GM19240 (cell line): ENCODE results near the gene DCTPP1.
"Not testable (repeated sequence)": the region's sequence is repeated elsewhere in the genome, so short reads cannot be mapped to it uniquely, and the experiment has no call there.

Experiments used
- DNase-seq: peaks from one replicate; pipeline ENCODE4 v3.0.0; 2011; ENCODE audit warnings: low spot score; ENCODE audit not compliant: insufficient read length

DCTPP1 gene

GRCh38 chr16:30414159-30414558 is 15.7 kb downstream of the DCTPP1 start:
- no peak for DNase-seq

GRCh38 chr16:30413112-30413806 is 16.6 kb downstream of the DCTPP1 start:
- no peak for DNase-seq

- DNase-seq = peak; percentile 79
These were observed 20.4 kb downstream of the DCTPP1 start for GRCh38 chr16:30409125-30410060.

GRCh38 chr16:30407804-30408534 is 21.9 kb downstream of the DCTPP1 start:
- no peak for DNase-seq

GRCh38 chr16:30407102-30407803 is 22.6 kb downstream of the DCTPP1 start, which contains the start of gene ZNF771:
ZNF771 (plus strand) TSS chr16:30407606; CDS start chr16:30408054, 448 bp downstream.
- DNase-seq = peak; percentile 69

GRCh38 chr16:30406795-30407101 is 23.1 kb downstream of the DCTPP1 start:
- no peak for DNase-seq

GRCh38 chr16:30401768-30402425 is 27.9 kb downstream of the DCTPP1 start:
- DNase-seq = no peak

GRCh38 chr16:30399435-30400186 is 30.2 kb downstream of the DCTPP1 start:
- no peak for DNase-seq

GRCh38 chr16:30398661-30399434 is 31.0 kb downstream of the DCTPP1 start:
- DNase-seq = no peak

- no peak for DNase-seq
These were observed 31.8 kb downstream of the DCTPP1 start for GRCh38 chr16:30397776-30398660.

GRCh38 chr16:30397056-30397455 is 32.8 kb downstream of the DCTPP1 start:
- DNase-seq = no peak

GRCh38 chr16:30396627-30397026 is 33.2 kb downstream of the DCTPP1 start:
- DNase-seq = not testable (repeated sequence)

GRCh38 chr16:30395992-30396585 is 33.7 kb downstream of the DCTPP1 start:
- DNase-seq = no peak

- DNase-seq = no peak
These were observed 34.5 kb downstream of the DCTPP1 start, which contains the start of gene ZNF48 for GRCh38 chr16:30395155-30395991. ZNF48 (plus strand) TSS chr16:30395420; CDS start chr16:30395795, 375 bp downstream.

- DNase-seq = no peak
These were observed 35.2 kb downstream of the DCTPP1 start for GRCh38 chr16:30394592-30395154.

- no peak for DNase-seq
These were observed 46.3 kb downstream of the DCTPP1 start for GRCh38 chr16:30383521-30383920.
